Measurements from ENCODE around the gene PARL.

Gene PARL

DNA sequence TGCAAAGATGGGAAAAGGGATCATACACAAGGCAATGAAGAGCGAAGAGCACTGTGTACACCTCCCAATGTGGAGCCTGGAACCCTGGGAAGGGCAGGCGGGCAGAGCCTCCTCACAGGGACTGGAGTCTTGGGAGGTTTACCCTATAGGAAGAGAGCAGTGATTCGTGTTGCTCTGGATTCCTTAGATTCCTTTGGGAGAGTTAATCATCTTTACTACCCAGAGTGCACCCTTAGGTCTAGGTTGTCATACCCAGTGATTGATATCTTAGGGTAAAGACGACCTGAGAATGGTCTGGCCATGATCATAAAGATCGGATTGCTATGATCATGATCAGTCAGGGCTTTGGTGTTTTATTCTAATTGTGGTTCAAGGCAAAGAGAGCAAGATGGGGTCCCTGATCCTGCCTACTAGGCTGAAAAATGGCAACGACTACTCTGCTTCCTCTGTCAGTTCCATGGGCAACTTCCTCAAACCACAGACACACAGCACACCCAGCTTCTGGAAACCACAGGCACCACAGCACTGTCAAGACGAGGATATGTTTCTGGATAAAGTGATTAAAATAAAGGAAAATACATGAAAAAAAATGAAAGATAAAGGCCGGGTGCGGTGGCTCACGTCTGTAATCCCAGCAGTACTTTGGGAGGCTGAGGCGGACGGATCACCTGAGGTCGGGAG is 38.9 kb downstream of the PARL start:
- TF ChIP-seq, protein P1, sequence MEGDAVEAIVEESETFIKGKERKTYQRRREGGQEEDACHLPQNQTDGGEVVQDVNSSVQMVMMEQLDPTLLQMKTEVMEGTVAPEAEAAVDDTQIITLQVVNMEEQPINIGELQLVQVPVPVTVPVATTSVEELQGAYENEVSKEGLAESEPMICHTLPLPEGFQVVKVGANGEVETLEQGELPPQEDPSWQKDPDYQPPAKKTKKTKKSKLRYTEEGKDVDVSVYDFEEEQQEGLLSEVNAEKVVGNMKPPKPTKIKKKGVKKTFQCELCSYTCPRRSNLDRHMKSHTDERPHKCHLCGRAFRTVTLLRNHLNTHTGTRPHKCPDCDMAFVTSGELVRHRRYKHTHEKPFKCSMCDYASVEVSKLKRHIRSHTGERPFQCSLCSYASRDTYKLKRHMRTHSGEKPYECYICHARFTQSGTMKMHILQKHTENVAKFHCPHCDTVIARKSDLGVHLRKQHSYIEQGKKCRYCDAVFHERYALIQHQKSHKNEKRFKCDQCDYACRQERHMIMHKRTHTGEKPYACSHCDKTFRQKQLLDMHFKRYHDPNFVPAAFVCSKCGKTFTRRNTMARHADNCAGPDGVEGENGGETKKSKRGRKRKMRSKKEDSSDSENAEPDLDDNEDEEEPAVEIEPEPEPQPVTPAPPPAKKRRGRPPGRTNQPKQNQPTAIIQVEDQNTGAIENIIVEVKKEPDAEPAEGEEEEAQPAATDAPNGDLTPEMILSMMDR (IDR thresholded peaks at IDR 0.05; ENCODE audit: control insufficient read depth, extremely low read depth, insufficient read depth), result no peak
- no peak for DNase-seq (ENCODE audit: low read depth)
- no peak overlapping the region for H3K4me3 ChIP-seq (ENCODE audit: low read depth, low read length)

DNA sequence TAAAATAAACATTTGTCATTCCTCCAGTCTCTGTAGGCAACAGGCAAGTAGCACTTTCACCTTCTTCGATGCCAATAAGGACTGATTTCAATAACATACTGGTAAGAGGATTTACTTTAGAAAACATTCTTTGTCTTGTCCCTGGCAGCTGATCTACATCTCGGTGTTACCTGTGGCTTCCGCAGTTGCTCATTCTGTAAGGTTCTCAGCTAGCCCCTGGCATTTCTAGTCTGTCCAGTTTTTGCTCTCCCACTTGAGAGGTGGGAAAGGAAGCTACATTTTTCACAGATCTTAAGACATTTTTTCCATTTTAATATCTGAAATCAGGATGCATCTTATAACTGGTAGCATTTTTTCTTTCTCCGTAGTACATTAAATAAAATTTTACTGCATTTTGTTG is 39.6 kb downstream of the PARL start:
- H3K4me3 ChIP-seq (ENCODE audit: low read depth, low read length), result no peak overlapping the region
- peak; percentile 27 for DNase-seq (ENCODE audit: low read depth)
- TF ChIP-seq, protein P1 (IDR thresholded peaks at IDR 0.05; ENCODE audit: control insufficient read depth, extremely low read depth, insufficient read depth), result no peak

- no peak overlapping the region for H3K4me3 ChIP-seq (ENCODE audit: low read depth, low read length)
- no peak for DNase-seq (ENCODE audit: low read depth)
- TF ChIP-seq, protein P1 (IDR thresholded peaks at IDR 0.05; ENCODE audit: control insufficient read depth, extremely low read depth, insufficient read depth), result no peak
Measured at GRCh38 chr3:183844606-183845005, 40.1 kb downstream of the PARL start.

DNA sequence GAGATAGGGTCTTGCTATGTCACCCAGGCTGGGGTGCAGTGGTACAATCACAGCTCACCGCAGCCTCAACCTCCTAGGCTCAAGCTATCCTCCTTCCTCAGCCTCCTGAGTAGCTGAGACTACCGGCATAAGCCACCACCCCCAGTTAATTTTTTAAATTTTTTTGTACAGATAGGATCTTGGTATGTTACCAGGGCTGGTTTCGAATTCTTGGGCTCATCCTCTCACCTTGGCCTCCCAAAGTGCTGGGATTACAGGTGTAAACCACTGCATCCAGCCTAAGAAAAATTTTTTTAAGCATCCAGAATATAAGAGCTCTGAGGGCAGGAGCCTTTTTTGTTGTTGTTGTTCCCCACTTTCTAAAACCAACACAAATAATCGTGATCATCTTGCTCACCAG is 44.9 kb downstream of the PARL start:
- DNase-seq (ENCODE audit: low read depth), result no peak
- no peak overlapping the region for H3K4me3 ChIP-seq (ENCODE audit: low read depth, low read length)
- TF ChIP-seq, protein P1 (IDR thresholded peaks at IDR 0.05; ENCODE audit: control insufficient read depth, extremely low read depth, insufficient read depth), result no peak

DNA sequence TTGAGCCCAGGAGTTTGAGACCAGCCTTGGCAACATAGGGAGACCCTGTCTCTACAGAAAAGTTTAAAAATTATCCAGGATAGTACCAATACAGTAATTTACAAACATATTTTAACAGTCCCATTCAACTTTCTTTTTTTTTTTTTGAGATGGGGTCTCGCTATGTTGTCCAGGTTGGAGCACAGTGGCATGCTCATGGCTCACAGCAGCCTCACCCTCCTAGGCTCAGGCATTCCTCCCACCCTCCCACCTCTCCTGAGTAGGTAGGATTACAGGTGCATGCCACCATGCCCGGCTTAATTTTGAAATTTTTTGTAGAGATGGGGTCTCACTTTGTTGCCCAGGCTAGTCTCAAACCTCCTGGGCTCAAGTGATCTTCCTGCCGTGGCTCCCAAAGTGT is 46.8 kb downstream of the PARL start:
- no peak for DNase-seq (ENCODE audit: low read depth)
- H3K4me3 ChIP-seq (ENCODE audit: low read depth, low read length), result no peak overlapping the region
- TF ChIP-seq, protein P1 (IDR thresholded peaks at IDR 0.05; ENCODE audit: control insufficient read depth, extremely low read depth, insufficient read depth), result no peak

DNA sequence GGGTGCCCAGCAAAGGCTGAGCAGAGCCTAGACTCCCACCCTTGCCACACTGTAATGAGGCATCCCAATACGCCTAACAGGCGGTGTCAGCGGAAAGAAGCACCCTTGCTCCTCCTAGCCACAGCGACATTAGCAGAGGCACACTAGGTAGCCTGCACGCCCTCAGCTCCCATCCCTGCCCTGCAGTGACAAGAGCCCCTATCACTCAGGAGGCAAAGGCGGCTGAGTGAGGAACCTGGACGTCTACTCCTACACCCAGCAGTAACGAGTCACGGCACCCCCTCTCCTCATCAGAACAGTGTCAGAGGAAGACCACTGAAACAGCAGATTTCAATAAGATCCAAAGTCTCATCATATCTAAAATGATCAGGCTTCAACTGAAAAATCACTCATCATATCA is 47.3 kb downstream of the PARL start:
- TF ChIP-seq, protein P1 (IDR thresholded peaks at IDR 0.05; ENCODE audit: control insufficient read depth, extremely low read depth, insufficient read depth), result no peak
- no peak overlapping the region for H3K4me3 ChIP-seq (ENCODE audit: low read depth, low read length)
- DNase-seq (ENCODE audit: low read depth), result no peak

DNA sequence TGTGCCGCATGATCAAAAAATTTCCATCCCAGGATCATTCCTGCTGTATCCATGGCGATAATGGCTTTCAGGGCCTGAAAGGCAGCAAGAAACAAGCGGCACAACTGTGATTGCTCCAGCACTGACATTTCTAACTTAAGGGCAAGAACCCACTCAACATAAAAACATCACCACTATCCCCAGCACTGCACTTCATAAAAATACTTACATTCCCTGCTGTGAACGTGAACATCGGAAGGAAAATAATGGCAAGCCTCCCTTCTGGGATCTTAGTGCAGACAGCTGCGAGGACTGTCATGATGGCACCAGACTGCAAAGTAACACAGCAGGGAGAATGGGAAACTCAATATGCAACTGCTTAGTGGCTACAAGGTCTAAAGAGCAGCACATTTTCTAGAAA is 51.2 kb downstream of the PARL start:
- TF ChIP-seq, protein P1 (IDR thresholded peaks at IDR 0.05; ENCODE audit: control insufficient read depth, extremely low read depth, insufficient read depth), result no peak
- no peak overlapping the region for H3K4me3 ChIP-seq (ENCODE audit: low read depth, low read length)
- DNase-seq (ENCODE audit: low read depth), result no peak
